Brain microvascular endothelial cell (primary cell): ENCODE results near the gene SLC39A12.

Source experiments
- DNase-seq: peaks from one replicate; pipeline ENCODE4 v3.0.0-alpha.2; 2020
- H3K27ac ChIP-seq: fragments of 250-450 bp; sonication (Bioruptor Pico); 2 replicates; pipeline ENCODE4 v1.5.1; 2020; ENCODE audit warnings: mild to moderate bottlenecking, moderate library complexity
- H3K27me3 ChIP-seq: fragments of 250-450 bp; sonication (Bioruptor Pico); replicated peaks from 2 replicates; pipeline ENCODE4 v1.5.1; 2020; ENCODE audit warnings: mild to moderate bottlenecking
- H3K36me3 ChIP-seq: fragments of 250-450 bp; sonication (Bioruptor Pico); replicated peaks from 2 replicates; pipeline ENCODE4 v1.5.1; 2020; ENCODE audit warnings: mild to moderate bottlenecking
- H3K4me3 ChIP-seq: 2 replicates; pipeline ENCODE4 v1.5.1; 2011; ENCODE audit warnings: low read depth, mild to moderate bottlenecking, control low read depth, low read length, moderate library complexity
- in situ Hi-C: cut with HindIII; loops from 2 replicates; pipeline ENCODE4 v1.10.0; 2017; ENCODE audit warnings: low sequenced_read_pairs, low pct_ligation_motif_present
- TF ChIP-seq, protein P1 (sequence below): IDR thresholded peaks from 2 replicates; pipeline ENCODE4 v1.5.1; 2011; ENCODE audit warnings: low read depth, mild to moderate bottlenecking, moderate library complexity, low read length, control low read depth, inconsistent platforms; ENCODE audit errors: missing control alignments

The SLC39A12 gene

GRCh38 chr10:18043148-18044006 lies 91.7 kb downstream of the SLC39A12 start:
- in situ Hi-C loops = no loop called here
- H3K36me3 ChIP-seq = no peaks in the 10 kb centered on the region

GRCh38 chr10:18044976-18045720 lies 93.4 kb downstream of the SLC39A12 start:
- no peaks in the 10 kb centered on the region for H3K27me3 ChIP-seq
- DNase-seq = peak; percentile 81
- H3K36me3 ChIP-seq = no peaks in the 10 kb centered on the region
- H3K4me3 ChIP-seq = no peak overlapping the region
- in situ Hi-C loops = no loop called here
- H3K27ac ChIP-seq = peak overlapping the region; percentile 88
- TF ChIP-seq, protein P1, sequence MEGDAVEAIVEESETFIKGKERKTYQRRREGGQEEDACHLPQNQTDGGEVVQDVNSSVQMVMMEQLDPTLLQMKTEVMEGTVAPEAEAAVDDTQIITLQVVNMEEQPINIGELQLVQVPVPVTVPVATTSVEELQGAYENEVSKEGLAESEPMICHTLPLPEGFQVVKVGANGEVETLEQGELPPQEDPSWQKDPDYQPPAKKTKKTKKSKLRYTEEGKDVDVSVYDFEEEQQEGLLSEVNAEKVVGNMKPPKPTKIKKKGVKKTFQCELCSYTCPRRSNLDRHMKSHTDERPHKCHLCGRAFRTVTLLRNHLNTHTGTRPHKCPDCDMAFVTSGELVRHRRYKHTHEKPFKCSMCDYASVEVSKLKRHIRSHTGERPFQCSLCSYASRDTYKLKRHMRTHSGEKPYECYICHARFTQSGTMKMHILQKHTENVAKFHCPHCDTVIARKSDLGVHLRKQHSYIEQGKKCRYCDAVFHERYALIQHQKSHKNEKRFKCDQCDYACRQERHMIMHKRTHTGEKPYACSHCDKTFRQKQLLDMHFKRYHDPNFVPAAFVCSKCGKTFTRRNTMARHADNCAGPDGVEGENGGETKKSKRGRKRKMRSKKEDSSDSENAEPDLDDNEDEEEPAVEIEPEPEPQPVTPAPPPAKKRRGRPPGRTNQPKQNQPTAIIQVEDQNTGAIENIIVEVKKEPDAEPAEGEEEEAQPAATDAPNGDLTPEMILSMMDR = no peak

More at GRCh38 chr10:18043148-18044006, 91.7 kb downstream of the SLC39A12 start:
- TF ChIP-seq, protein P1 = no peak
- peak; percentile 45 for DNase-seq
- peak overlapping the region; percentile 80 for H3K27ac ChIP-seq
- H3K4me3 ChIP-seq = no peak overlapping the region
- no peaks in the 10 kb centered on the region for H3K27me3 ChIP-seq

GRCh38 chr10:18056583-18056982 lies 104.9 kb downstream of the SLC39A12 start:
- H3K27me3 ChIP-seq = no peaks in the 10 kb centered on the region
- no peak overlapping the region for H3K27ac ChIP-seq
- no peak for DNase-seq
- H3K36me3 ChIP-seq = no peaks in the 10 kb centered on the region
- in situ Hi-C loops = no loop called here
- H3K4me3 ChIP-seq = no peak overlapping the region
- TF ChIP-seq, protein P1 = no peak

DNA sequence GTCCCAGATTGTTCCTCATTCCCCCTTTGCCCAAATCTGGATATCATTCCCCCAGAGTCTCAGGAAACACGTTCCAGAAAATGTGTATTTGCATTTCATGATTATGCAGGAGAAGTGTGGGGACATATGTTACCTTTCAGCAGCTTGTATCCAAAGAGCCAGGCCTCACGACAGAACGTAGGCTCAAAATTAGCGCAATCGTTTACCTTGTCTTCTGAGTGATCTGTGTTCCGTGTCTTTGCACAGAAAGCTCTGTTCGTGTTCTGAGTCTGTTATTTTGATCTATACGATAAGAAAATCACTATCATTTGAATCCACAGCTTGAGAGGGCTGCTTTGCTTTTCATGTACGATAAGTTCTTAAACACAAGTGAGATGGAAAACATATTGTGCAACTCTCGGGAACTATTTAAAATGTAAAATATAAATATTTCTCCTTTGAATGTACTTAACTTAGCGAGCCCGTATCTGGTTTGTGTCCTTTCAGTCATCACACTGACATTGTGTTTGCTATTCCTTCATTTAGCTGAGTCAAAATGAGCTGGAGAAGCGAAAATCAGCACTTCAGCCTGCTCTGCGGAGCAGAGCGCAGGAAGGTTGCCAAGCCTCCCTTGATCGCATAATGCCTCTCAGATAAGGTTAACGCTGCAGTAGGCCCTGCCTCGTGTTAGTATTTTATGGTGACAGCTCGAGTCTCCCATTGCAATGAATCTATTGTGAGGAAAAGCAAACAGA lies 108.3 kb downstream of the SLC39A12 start:
- no peaks in the 10 kb centered on the region for H3K27me3 ChIP-seq
- in situ Hi-C loops = no loop called here
- no peak for DNase-seq
- TF ChIP-seq, protein P1 = no peak
- no peak overlapping the region for H3K27ac ChIP-seq
- no peaks in the 10 kb centered on the region for H3K36me3 ChIP-seq
- H3K4me3 ChIP-seq = no peak overlapping the region

GRCh38 chr10:18066947-18067346 lies 115.2 kb downstream of the SLC39A12 start:
- in situ Hi-C loops = no loop called here
- no peak for DNase-seq
- TF ChIP-seq, protein P1 = no peak

More at GRCh38 chr10:18066947-18067346, 115.2 kb downstream of the SLC39A12 start:
- Histone ChIP-seq H3K36me3 (no peaks in the 10 kb centered on the region), H3K27me3 (no peaks in the 10 kb centered on the region), H3K4me3 (no peak overlapping the region), H3K27ac (no peak overlapping the region)
